Spleen (tissue), 11 donors: ENCODE measurements around the gene PRPF40B. TPM values are rescaled to one million over a fixed set of nuclear protein-coding genes. Genes with fewer than 3 reads are reported as not detected.

Experiments
- DNase-seq: peaks from one replicate; pipeline ENCODE4 v3.0.0-alpha.2; 2020
- H3K27ac ChIP-seq, 8 donors: fragments of 200-600 bp; sonication (generic) in 7 of 8; 1 replicate in 4 of 8; 2 replicates in 4 of 8; pipeline versions ENCODE4 v1.5.0 to v1.8.0; 2016 to 2021; ENCODE audit warnings: inconsistent platforms in 4 of 8, mild to moderate bottlenecking in 4 of 8, moderate library complexity in 1 of 8
- H3K27me3 ChIP-seq, 7 donors: fragments of 200-600 bp; sonication (generic) in 6 of 7; replicated peaks in 1 of 7; 1 replicate in 4 of 7; 2 replicates in 3 of 7; pipeline versions ENCODE4 v1.5.0 to v1.8.0; 2016 to 2021; ENCODE audit warnings: inconsistent platforms in 3 of 7, mild to moderate bottlenecking in 1 of 7
- H3K36me3 ChIP-seq, 6 donors: fragments of 200-600 bp; sonication (generic) in 5 of 6; 1 replicate in 4 of 6; 2 replicates in 2 of 6; pipeline versions ENCODE4 v1.5.0 to v1.8.0; 2016 to 2021; ENCODE audit warnings: inconsistent platforms in 2 of 6
- H3K4me1 ChIP-seq, 6 donors: fragments of 200-600 bp; sonication (generic) in 5 of 6; 1 replicate in 3 of 6; 2 replicates in 3 of 6; pipeline versions ENCODE4 v1.5.0 to v1.8.0; 2016 to 2021; ENCODE audit warnings: inconsistent platforms in 3 of 6
- H3K4me3 ChIP-seq, 8 donors: fragments of 200-600 bp; sonication (generic) in 7 of 8; 1 replicate in 4 of 8; 2 replicates in 4 of 8; pipeline versions ENCODE4 v1.5.0 to v1.8.0; 2016 to 2021; ENCODE audit warnings: inconsistent platforms in 4 of 8, mild to moderate bottlenecking in 4 of 8, moderate library complexity in 2 of 8
- H3K9me3 ChIP-seq, 8 donors: fragments of 200-600 bp; sonication (generic) in 7 of 8; 1 replicate in 4 of 8; 2 replicates in 4 of 8; pipeline versions ENCODE4 v1.5.0 to v1.8.0; 2016 to 2021; ENCODE audit warnings: inconsistent platforms in 4 of 8
- CTCF ChIP-seq, 11 experiments: fragments of 200-600 bp in 7 of 11; fragments of 450-650 bp in 4 of 11; sonication (generic) in 4 of 11; IDR thresholded peaks in 8 of 11; conservative IDR thresholded peaks in 3 of 11; 1 replicate in 7 of 11; 2 replicates in 4 of 11; pipeline versions ENCODE4 v1.4.0 to v1.8.0; 2016 to 2021; ENCODE audit warnings: antibody characterized with exemption in 11 of 11, inconsistent platforms in 4 of 11, mild to moderate bottlenecking in 1 of 11
- POLR2A ChIP-seq, 3 donors: fragments of 450-650 bp; IDR thresholded peaks; one replicate each; pipeline ENCODE4 v1.5.1; 2017; ENCODE audit warnings: antibody characterized with exemption in 3 of 3, mild to moderate bottlenecking in 1 of 3
- POLR2AphosphoS5 ChIP-seq, 3 donors: sonication (generic); formaldehyde crosslinking; IDR thresholded peaks; one replicate each; pipeline ENCODE4 v1.5.1; 2017; ENCODE audit warnings: antibody characterized with exemption in 3 of 3
- WGBS, 5 donors: extraction: QIAGEN DNeasy Blood & Tissue Kit in 3 of 5; methylation state at CpG; one replicate each; pipeline versions ENCODE4 v1.1.5 to v1.1.7; 2013 to 2018; 5-methylcytosine and 5-hydroxymethylcytosine counted together
- intact Hi-C: fragments of 100-400 bp; cut with DNase I; formaldehyde crosslinking; loops from one replicate; pipeline ENCODE4 v1.15.0; 2023; ENCODE audit warnings: low total_unique reads
- polyA plus RNA-seq, 3 donors: library from polyadenylated mRNA; stranded (reverse); fragments of 200-250 nt; gene quantifications; one replicate each; pipeline ENCODE4 v1.2.1, GENCODE V29; 2013
- total RNA-seq, 7 donors: library from RNA; depleted of rRNA in 3 of 7; stranded (reverse); fragments of >200 nt in 3 of 7; fragmentation: NEBNext Ultra II Directional in 4 of 7; extraction: Animal tissue kit (Norgen Biotek cat#: 25700) in 4 of 7; gene quantifications; one replicate each; pipeline versions ENCODE4 v1.1.0 to v1.2.1, GENCODE V29; 2016 to 2021
- donor health status: healthy with polysubstance abuse.
- donor health status: DM: no; HTN: no; CAD: no; lungs with moderate emphysema.
- donor health status: DM: no; HTN: no; CAD: no.
- donor health status: Bipolar disorder and iron deficiency.
- donor health status: healthy.
- donor health status: DM: no; HTN: no; CAD: no.
- donor health status: DM: yes; HTN: yes; CAD: no.

PRPF40B gene
- total and polyA plus RNA-seq, 10 donors: 5.9 to 28.3 (median 19.0) TPM

DNA sequence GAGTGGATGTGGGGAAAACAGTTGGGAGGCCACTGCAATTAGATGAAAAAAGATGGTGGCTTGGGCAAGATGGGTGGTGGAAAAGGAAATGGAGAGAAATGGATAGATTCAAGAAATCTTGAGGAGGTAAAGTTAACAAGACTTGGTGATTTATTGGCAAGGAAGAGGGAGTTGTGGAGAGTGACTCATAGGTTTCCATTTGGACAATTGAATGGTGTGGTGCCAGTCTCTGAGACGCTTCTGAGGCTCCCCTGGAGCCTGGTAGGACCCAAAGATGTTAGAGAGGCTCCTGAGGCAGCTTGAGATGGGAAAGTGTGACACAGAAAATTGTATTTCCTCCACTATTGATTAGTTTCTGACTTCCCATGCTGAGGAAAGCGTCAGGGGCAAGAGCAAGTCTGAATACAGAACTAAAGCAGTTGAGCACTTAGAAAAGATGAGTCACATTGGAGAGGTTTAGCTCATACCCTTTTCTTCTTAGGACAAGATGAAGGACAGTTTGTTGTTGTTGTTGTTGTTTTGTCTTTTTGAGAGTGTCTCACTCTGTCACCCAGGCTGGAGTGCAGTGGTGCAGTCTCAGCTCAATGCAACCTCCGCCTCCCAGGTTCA is 4.5 kb downstream of the PRPF40B start:
- DNase-seq: no peak
- Histone ChIP-seq H3K36me3 (peaks cover 0 to 10% (median 2%) of the 10 kb centered on the region in 6 donors), H3K9me3 (no peaks in the 10 kb centered on the region), H3K27ac (no peak overlapping the region), H3K4me1 (peaks cover 0 to 14% (median 3%) of the 10 kb centered on the region in 6 donors), H3K27me3 (no peaks in the 10 kb centered on the region), H3K4me3 (no peak overlapping the region)
- intact Hi-C loops: no loop called here
- 91 to 96% (median 92%) methylated on average over 3 of the region's 3 CpGs for WGBS, 5 donors
- TF ChIP-seq CTCF (IDR thresholded peaks at IDR 0.05 in 8 of 11, conservative IDR thresholded peaks at IDR 0.05 in 3 of 11) (no peak), POLR2AphosphoS5 (IDR thresholded peaks at IDR 0.05) (no peak), POLR2A (IDR thresholded peaks at IDR 0.05) (no peak)

DNA sequence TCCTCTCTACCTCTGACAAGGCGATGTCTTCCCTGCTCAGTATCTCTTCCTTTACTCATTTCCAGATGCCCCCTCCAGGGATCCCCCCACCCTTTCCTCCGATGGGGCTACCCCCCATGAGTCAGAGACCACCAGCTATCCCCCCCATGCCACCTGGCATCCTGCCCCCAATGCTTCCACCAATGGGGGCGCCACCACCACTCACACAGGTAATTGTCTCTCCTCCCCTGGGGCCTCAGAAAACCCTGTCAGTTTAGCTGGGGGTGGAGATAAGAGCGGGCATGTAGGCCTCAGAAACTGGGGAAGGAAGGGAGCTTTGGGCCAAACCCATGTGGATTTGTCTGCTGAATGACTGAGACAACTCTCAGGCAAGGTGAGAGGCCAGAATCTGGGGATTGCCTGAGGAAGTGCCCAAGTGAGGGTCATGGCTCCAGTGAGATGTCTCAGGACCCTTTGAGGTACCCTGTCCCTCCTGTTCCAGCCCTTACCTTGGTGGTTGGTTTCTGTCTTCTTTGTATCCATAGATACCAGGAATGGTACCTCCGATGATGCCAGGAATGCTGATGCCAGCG is 8.1 kb downstream of the PRPF40B start:
- intact Hi-C loops: no loop called here

GRCh38 chr12:49632401-49632800 is 9.0 kb downstream of the PRPF40B start:
- Histone ChIP-seq H3K4me3 (no peak overlapping the region), H3K9me3 (no peaks in the 10 kb centered on the region), H3K27me3 (no peaks in the 10 kb centered on the region), H3K36me3 (peaks cover 0 to 29% (median 4%) of the 10 kb centered on the region in 6 donors), H3K27ac (no peak overlapping the region), H3K4me1 (peaks cover 7 to 13% (median 11%) of the 10 kb centered on the region in 6 donors)
- DNase-seq: no peak
- intact Hi-C loops: no loop called here
- 84 to 96% (median 93%) methylated on average over 4 to 9 of the region's 9 CpGs for WGBS, 5 donors
- TF ChIP-seq POLR2AphosphoS5 (IDR thresholded peaks at IDR 0.05) (no peak), CTCF (IDR thresholded peaks at IDR 0.05 in 8 of 11, conservative IDR thresholded peaks at IDR 0.05 in 3 of 11) (no peak), POLR2A (IDR thresholded peaks at IDR 0.05) (no peak)

More for the DNA sequence above, 8.1 kb downstream of the PRPF40B start:
- peaks cover 0 to 29% (median 4%) of the 10 kb centered on the region in 6 donors for H3K36me3 ChIP-seq
- whole genome bisulfite sequencing, 5 donors: 84 to 92% (median 86%) methylated on average over 6 of the region's 6 CpGs
- no peak for DNase-seq
- TF ChIP-seq POLR2AphosphoS5 (IDR thresholded peaks at IDR 0.05): no peak
- no peak for TF ChIP-seq CTCF (IDR thresholded peaks at IDR 0.05 in 8 of 11, conservative IDR thresholded peaks at IDR 0.05 in 3 of 11)
- TF ChIP-seq POLR2A (IDR thresholded peaks at IDR 0.05): no peak
- peaks cover under 1 to 4% (median 2%) of the 10 kb centered on the region in 6 donors for H3K4me1 ChIP-seq
- no peak overlapping the region for H3K4me3 ChIP-seq
- no peak overlapping the region for H3K27ac ChIP-seq
- no peaks in the 10 kb centered on the region for H3K9me3 ChIP-seq
- no peaks in the 10 kb centered on the region for H3K27me3 ChIP-seq

DNA sequence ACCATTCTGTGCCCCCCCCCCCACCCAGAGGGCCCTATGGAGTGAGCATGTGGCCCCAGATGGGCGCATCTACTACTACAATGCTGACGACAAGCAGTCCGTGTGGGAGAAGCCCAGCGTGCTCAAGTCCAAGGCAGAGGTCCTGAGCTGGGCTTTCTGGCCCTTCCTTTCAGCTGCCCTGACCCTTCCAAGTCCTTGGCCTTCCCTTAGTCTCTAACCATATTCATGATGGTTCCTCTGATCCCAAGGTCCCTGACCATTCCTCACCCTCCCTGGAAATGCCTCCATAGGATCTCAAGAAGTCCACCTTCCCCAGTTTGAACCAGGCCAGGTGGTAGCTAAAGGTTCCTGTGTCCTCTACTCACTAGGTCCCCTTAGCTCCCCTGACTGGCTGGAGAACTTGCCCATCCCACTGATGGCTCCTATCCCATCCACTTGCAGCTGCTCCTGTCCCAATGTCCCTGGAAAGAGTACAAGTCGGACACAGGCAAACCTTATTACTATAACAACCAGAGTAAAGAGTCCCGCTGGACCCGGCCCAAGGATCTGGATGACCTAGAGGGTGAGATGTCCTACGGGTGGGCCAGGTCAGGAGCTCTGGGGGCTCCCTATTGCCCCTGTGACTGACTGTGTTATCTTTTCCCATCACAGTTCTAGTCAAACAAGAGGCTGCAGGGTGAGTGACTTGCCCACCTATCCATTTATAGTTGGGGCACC is 9.8 kb downstream of the PRPF40B start:
- WGBS, 5 donors: 89 to 98% (median 95%) methylated on average over 8 of the region's 8 CpGs
- no peaks in the 10 kb centered on the region for H3K27me3 ChIP-seq
- H3K36me3 ChIP-seq: peaks cover 0 to 29% (median 4%) of the 10 kb centered on the region in 6 donors
- intact Hi-C loops: no loop called here
- no peak overlapping the region for H3K4me3 ChIP-seq
- no peak overlapping the region for H3K27ac ChIP-seq
- TF ChIP-seq POLR2AphosphoS5 (IDR thresholded peaks at IDR 0.05) (no peak), CTCF (IDR thresholded peaks at IDR 0.05 in 8 of 11, conservative IDR thresholded peaks at IDR 0.05 in 3 of 11) (no peak), POLR2A (IDR thresholded peaks at IDR 0.05) (no peak)
- DNase-seq: no peak
- H3K4me1 ChIP-seq: peaks cover 8 to 21% (median 16%) of the 10 kb centered on the region in 6 donors
- H3K9me3 ChIP-seq: no peaks in the 10 kb centered on the region
